Activated naive CD4-positive, alpha-beta T cell treated with anti-CD3 and anti-CD28 coated beads, Interleukin-2, amount 50 U/mL, for 72 hours (primary cell): Measurements from ENCODE around the gene GCN1. TPM values are rescaled to one million over a fixed set of nuclear protein-coding genes. Genes with fewer than 3 reads are reported as not detected.
"Not testable (repeated sequence)": the region's sequence is repeated elsewhere in the genome, so short reads cannot be mapped to it uniquely, and the experiment has no call there.

Source experiments
- ATAC-seq, 2 donors: fragments of 150-1000 bp; cut with Tn5 transposase; 2 replicates each; pipeline ENCODE4 v1.10.0; 2021; ENCODE audit warnings: mild to moderate bottlenecking in 2 of 2, moderate library complexity in 2 of 2
- DNase-seq, 2 donors: peaks; one replicate each; pipeline ENCODE4 v3.0.0; 2021 to 2022; ENCODE audit warnings: low spot score in 2 of 2
- H3K27ac Mint-ChIP-seq, 2 donors: one replicate each; pipeline ENCODE4 v1.8.0; 2022; ENCODE audit warnings: mild to moderate bottlenecking in 2 of 2, mixed read lengths in 2 of 2
- H3K36me3 Mint-ChIP-seq, 2 donors: one replicate each; pipeline ENCODE4 v1.8.0; 2022; ENCODE audit warnings: mixed read lengths in 2 of 2
- H3K9me3 Mint-ChIP-seq, 2 donors: one replicate each; pipeline ENCODE4 v1.8.0; 2022; ENCODE audit warnings: mixed read lengths in 2 of 2
- total RNA-seq, 2 donors: library from RNA; stranded (reverse); gene quantifications; one replicate each; pipeline ENCODE4 v1.2.3, GENCODE V29; 2022

The GCN1 gene
- 100 to 1,000 TPM; 114 to 131 TPM for total RNA-seq

GRCh38 chr12:120194534-120195395 is at the start of gene GCN1:
TSS of gene GCN1 (minus strand) at chr12:120194715. CDS start at chr12:120194697, 18 bp downstream.
- ATAC-seq (peak; percentile 78 to 95), DNase-seq (peak; percentile 91 to 96)
- Mint-ChIP-seq H3K27ac (peak within 1 kb of the TSS; percentile 90 to 97), H3K9me3 (no peaks in the 10 kb centered on the region), H3K36me3 (peaks cover 22 to 52% of the 10 kb centered on the region in 2 donors)

GRCh38 chr12:120242971-120243699 is 48.6 kb upstream of the GCN1 start:
- Mint-ChIP-seq H3K9me3 (no peaks in the 10 kb centered on the region), H3K36me3 (no peaks in the 10 kb centered on the region), H3K27ac (no peak overlapping the region)
- ATAC-seq (no peak), DNase-seq (no peak)

- no peak for ATAC-seq
- H3K36me3 Mint-ChIP-seq: no peaks in the 10 kb centered on the region
- no peaks in the 10 kb centered on the region for H3K9me3 Mint-ChIP-seq
- H3K27ac Mint-ChIP-seq: no peak overlapping the region
- no peak for DNase-seq
Observed at GRCh38 chr12:120242275-120242799, 47.8 kb upstream of the GCN1 start.

GRCh38 chr12:120241561-120242274 is 47.2 kb upstream of the GCN1 start:
- peak overlapping the region; percentile 22 to 49 for H3K27ac Mint-ChIP-seq
- no peaks in the 10 kb centered on the region for H3K36me3 Mint-ChIP-seq
- ATAC-seq (no peak), DNase-seq (no peak)
- H3K9me3 Mint-ChIP-seq: no peaks in the 10 kb centered on the region

- Mint-ChIP-seq H3K27ac (no peak overlapping the region), H3K9me3 (no peaks in the 10 kb centered on the region), H3K36me3 (no peaks in the 10 kb centered on the region)
- ATAC-seq: no peak
- DNase-seq: no peak
Observed at GRCh38 chr12:120240495-120240833, 45.9 kb upstream of the GCN1 start.

GRCh38 chr12:120239776-120240494 is 45.4 kb upstream of the GCN1 start:
- ATAC-seq (no peak), DNase-seq (no peak)
- Mint-ChIP-seq H3K9me3 (no peaks in the 10 kb centered on the region), H3K36me3 (no peaks in the 10 kb centered on the region), H3K27ac (no peak overlapping the region)

- DNase-seq: no peak
- H3K36me3 Mint-ChIP-seq: no peaks in the 10 kb centered on the region
- H3K27ac Mint-ChIP-seq: no peak overlapping the region
- no peaks in the 10 kb centered on the region for H3K9me3 Mint-ChIP-seq
- ATAC-seq: no peak
Observed at GRCh38 chr12:120238839-120239445, 44.4 kb upstream of the GCN1 start.

GRCh38 chr12:120238217-120238616 is 43.7 kb upstream of the GCN1 start:
- DNase-seq (no peak), ATAC-seq (no peak)
- Mint-ChIP-seq H3K36me3 (no peaks in the 10 kb centered on the region), H3K9me3 (no peaks in the 10 kb centered on the region), H3K27ac (peak overlapping the region; percentile 68 to 69)

GRCh38 chr12:120237360-120238171 is 43.1 kb upstream of the GCN1 start:
- DNase-seq: no peak
- peak overlapping the region in 1 of 2 donors; percentile 69 for H3K27ac Mint-ChIP-seq
- H3K9me3 Mint-ChIP-seq: no peaks in the 10 kb centered on the region
- H3K36me3 Mint-ChIP-seq: no peaks in the 10 kb centered on the region
- no peak for ATAC-seq

- not testable (repeated sequence) for H3K27ac Mint-ChIP-seq, H3K9me3 Mint-ChIP-seq, H3K36me3 Mint-ChIP-seq, ATAC-seq, DNase-seq
Observed at GRCh38 chr12:120236809-120237208, 42.3 kb upstream of the GCN1 start.

GRCh38 chr12:120235369-120236323 is 41.1 kb upstream of the GCN1 start:
- ATAC-seq (no peak), DNase-seq (no peak)
- Mint-ChIP-seq H3K27ac (peak overlapping the region; percentile 54 to 89), H3K36me3 (no peaks in the 10 kb centered on the region), H3K9me3 (no peaks in the 10 kb centered on the region)

GRCh38 chr12:120234643-120235368 is 40.3 kb upstream of the GCN1 start:
- H3K36me3 Mint-ChIP-seq: no peaks in the 10 kb centered on the region
- no peak for ATAC-seq

GRCh38 chr12:120231316-120232011 is 36.9 kb upstream of the GCN1 start:
- peak overlapping the region; percentile 92 to 96 for H3K27ac Mint-ChIP-seq
- H3K36me3 Mint-ChIP-seq: no peaks in the 10 kb centered on the region
- H3K9me3 Mint-ChIP-seq: no peaks in the 10 kb centered on the region
- ATAC-seq (peak; percentile 83 to 94), DNase-seq (peak; percentile 71 to 92)

More at GRCh38 chr12:120234643-120235368, 40.3 kb upstream of the GCN1 start:
- Mint-ChIP-seq H3K9me3 (no peaks in the 10 kb centered on the region), H3K27ac (peak overlapping the region; percentile 15 to 54)
- no peak for DNase-seq
